PC-9 (cell line): ENCODE results near the gene OR2M5. TPM values are rescaled to one million over a fixed set of nuclear protein-coding genes. Genes with fewer than 3 reads are reported as not detected.

ENCODE experiments used
- BruUV-seq: library from RNA; stranded (reverse); fragments of 400-500 nt; replicated peaks from 2 replicates; lab custom pipeline; 2021; lab: Mats Ljungman, UMichigan
- CTCF ChIA-PET: fragments of 300-600 bp; sonication (Branson Sonifier 250); formaldehyde crosslinking; loops from one replicate; lab custom pipeline; 2022; ENCODE audit warnings: antibody characterized with exemption; lab: Charles Lee
- POLR2A ChIA-PET: fragments of 300-600 bp; sonication (Branson Sonifier 250); formaldehyde crosslinking; loops from one replicate; lab custom pipeline; 2022; ENCODE audit warnings: antibody characterized with exemption; ENCODE audit not compliant: unreplicated experiment; lab: Charles Lee
- DNase-seq, 2 experiments: peaks; one replicate each; pipeline versions ENCODE4 v3.0.0 to v3.0.0-alpha.2; 2015 to 2022; ENCODE audit warnings: mixed read lengths in 1 of 2
- H2AFZ ChIP-seq: fragments of 200-600 bp; sonication (generic); 2 replicates; pipeline ENCODE4 v1.8.1; 2017; ENCODE audit warnings: antibody characterized with exemption
- H3F3A ChIP-seq: fragments of 200-600 bp; sonication (generic); 2 replicates; pipeline ENCODE4 v1.8.1; 2017; ENCODE audit warnings: antibody characterized with exemption, mild to moderate bottlenecking, low read depth; ENCODE audit not compliant: insufficient read depth
- H3K27ac ChIP-seq: fragments of 200-600 bp; sonication (generic); 2 replicates; pipeline ENCODE4 v1.6.1; 2016; ENCODE audit warnings: mixed run types
- H3K27me3 ChIP-seq: fragments of 200-600 bp; sonication (generic); 2 replicates; pipeline ENCODE4 v1.6.1; 2016; ENCODE audit warnings: low read depth, mixed run types; ENCODE audit not compliant: insufficient read depth
- H3K36me3 ChIP-seq: fragments of 200-600 bp; sonication (generic); 2 replicates; pipeline ENCODE4 v1.6.1; 2016; ENCODE audit warnings: low read depth, mixed run types
- H3K4me1 ChIP-seq: fragments of 200-600 bp; sonication (generic); replicated peaks from 2 replicates; pipeline ENCODE4 v1.6.1; 2016; ENCODE audit warnings: mixed run types; ENCODE audit not compliant: insufficient read depth
- H3K4me2 ChIP-seq: fragments of 200-600 bp; sonication (generic); 2 replicates; pipeline ENCODE4 v1.6.1; 2017; ENCODE audit warnings: mixed run types
- H3K4me3 ChIP-seq: fragments of 200-600 bp; sonication (generic); 2 replicates; pipeline ENCODE4 v1.6.1; 2016; ENCODE audit warnings: mixed run types
- H3K79me2 ChIP-seq: fragments of 200-600 bp; sonication (generic); 2 replicates; pipeline ENCODE4 v1.6.1; 2017; ENCODE audit warnings: low read depth, mixed run types
- H3K9me2 ChIP-seq: fragments of 200-600 bp; sonication (generic); 2 replicates; pipeline ENCODE4 v1.8.1; 2017; ENCODE audit warnings: mild to moderate bottlenecking; ENCODE audit not compliant: insufficient read depth
- H3K9me3 ChIP-seq: fragments of 200-600 bp; sonication (generic); 2 replicates; pipeline ENCODE4 v1.8.1; 2016; ENCODE audit warnings: low read depth; ENCODE audit not compliant: insufficient read depth
- H4K20me1 ChIP-seq: fragments of 200-600 bp; sonication (generic); 2 replicates; pipeline ENCODE4 v1.8.1; 2017; ENCODE audit not compliant: insufficient read depth
- EZH2 ChIP-seq: fragments of 200-600 bp; sonication (generic); IDR thresholded peaks from 2 replicates; pipeline ENCODE4 v1.8.0; 2017; ENCODE audit warnings: antibody characterized with exemption, low read depth
- intact Hi-C: fragments of 100-400 bp; cut with micrococcal nuclease; formaldehyde crosslinking; loops from one replicate; pipeline ENCODE4 v1.10.0; 2022; ENCODE audit not compliant: unreplicated experiment
- total RNA-seq: library from RNA; stranded (reverse); gene quantifications from 2 replicates; pipeline ENCODE4 v1.2.3, GENCODE V29; 2021
- TF ChIP-seq, protein P1 (sequence below): fragments of 200-600 bp; sonication (generic); conservative IDR thresholded peaks from 2 replicates; pipeline ENCODE4 v1.6.1; 2017; ENCODE audit warnings: mixed run types, antibody characterized with exemption, mild to moderate bottlenecking, moderate library complexity

OR2M5 gene
- total RNA-seq, 1 experiment from 2014 or later, result not detected

DNA sequence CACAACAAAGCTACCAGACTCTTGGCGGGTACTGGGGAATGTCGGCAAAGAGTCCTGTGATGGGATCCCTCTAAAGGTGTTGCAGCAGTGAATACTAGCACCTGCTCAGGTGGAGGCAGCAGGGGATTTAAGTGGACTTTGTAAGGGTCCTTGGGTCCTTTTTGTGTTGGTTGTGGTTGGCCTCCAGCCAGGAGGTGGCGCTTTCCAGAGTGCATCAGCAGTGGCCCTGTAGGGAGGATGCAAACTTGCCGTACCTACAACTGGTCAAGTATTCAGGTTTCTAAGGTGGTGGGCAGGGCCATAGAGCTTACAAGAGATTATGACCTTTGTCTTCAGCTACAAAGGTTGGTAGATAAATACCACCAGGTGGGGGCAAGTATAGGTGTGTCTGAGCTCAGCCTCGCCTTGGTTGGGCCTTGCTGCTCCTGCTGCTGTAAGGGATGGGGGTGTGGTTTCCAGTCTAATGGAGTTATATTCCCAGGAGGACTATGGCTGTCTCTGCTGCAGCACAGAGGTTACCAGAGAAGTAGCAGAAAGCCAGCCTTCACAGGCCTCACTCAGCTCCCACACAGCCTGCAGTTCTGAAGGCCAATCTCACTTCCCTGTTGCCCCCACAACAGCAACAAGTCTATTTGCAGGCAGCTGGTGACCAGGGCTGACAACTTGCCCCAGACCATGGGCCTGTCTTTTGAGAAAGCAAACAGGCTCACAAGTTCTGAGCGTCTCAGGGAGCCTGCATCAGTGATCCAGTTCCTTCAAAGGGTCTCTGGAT is 7.3 kb downstream of the OR2M5 start:
- no peak overlapping the region for H3K27ac ChIP-seq
- POLR2A ChIA-PET, result no interaction called here
- TF ChIP-seq EZH2, result no peak
- intact Hi-C loops, result no loop called here
- no peaks in the 10 kb centered on the region for H3K79me2 ChIP-seq
- no peak overlapping the region for H3K4me2 ChIP-seq
- H3K9me3 ChIP-seq, result no peaks in the 10 kb centered on the region
- DNase-seq, result no peak
- no peaks in the 10 kb centered on the region for H3F3A ChIP-seq
- no peaks in the 10 kb centered on the region for H3K27me3 ChIP-seq
- H3K4me3 ChIP-seq, result no peak overlapping the region
- H3K4me1 ChIP-seq, result no peaks in the 10 kb centered on the region
- CTCF ChIA-PET, result no interaction called here
- H3K36me3 ChIP-seq, result no peaks in the 10 kb centered on the region
- no TSS peak for BruUV-seq
- H3K9me2 ChIP-seq, result no peaks in the 10 kb centered on the region
- no peaks in the 10 kb centered on the region for H4K20me1 ChIP-seq
- H2AFZ ChIP-seq, result no peak overlapping the region

DNA sequence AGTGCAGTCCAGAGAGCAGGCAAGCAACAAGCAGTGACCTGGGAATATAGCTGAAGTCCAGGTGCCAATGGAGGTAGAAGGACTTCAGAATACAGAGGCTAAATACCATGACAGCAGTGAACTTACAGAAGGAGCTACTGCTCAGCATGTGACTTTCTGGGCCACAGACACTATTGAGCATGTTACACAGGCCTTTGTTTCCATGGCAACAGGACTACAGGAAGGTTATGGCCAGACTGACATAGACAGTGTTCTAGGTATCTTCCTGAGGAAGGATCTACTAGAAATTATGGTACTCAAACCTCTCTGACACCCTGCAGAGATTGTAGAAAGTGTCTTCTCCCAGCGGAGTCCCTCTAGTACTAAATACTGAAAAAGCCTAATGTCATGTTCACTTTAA is 11.0 kb downstream of the OR2M5 start:
- DNase-seq, result no peak
- no peaks in the 10 kb centered on the region for H3K79me2 ChIP-seq
- H3F3A ChIP-seq, result no peaks in the 10 kb centered on the region
- ChIA-PET CTCF (no interaction called here), POLR2A (no interaction called here)
- H4K20me1 ChIP-seq, result no peaks in the 10 kb centered on the region
- H3K4me2 ChIP-seq, result no peak overlapping the region
- no peaks in the 10 kb centered on the region for H3K27me3 ChIP-seq
- no peak overlapping the region for H3K4me3 ChIP-seq
- no peaks in the 10 kb centered on the region for H3K4me1 ChIP-seq
- intact Hi-C loops, result no loop called here
- H2AFZ ChIP-seq, result no peak overlapping the region
- no peak overlapping the region for H3K27ac ChIP-seq
- H3K9me3 ChIP-seq, result no peaks in the 10 kb centered on the region
- no peaks in the 10 kb centered on the region for H3K36me3 ChIP-seq
- TF ChIP-seq EZH2, result no peak
- TF ChIP-seq, protein P1, sequence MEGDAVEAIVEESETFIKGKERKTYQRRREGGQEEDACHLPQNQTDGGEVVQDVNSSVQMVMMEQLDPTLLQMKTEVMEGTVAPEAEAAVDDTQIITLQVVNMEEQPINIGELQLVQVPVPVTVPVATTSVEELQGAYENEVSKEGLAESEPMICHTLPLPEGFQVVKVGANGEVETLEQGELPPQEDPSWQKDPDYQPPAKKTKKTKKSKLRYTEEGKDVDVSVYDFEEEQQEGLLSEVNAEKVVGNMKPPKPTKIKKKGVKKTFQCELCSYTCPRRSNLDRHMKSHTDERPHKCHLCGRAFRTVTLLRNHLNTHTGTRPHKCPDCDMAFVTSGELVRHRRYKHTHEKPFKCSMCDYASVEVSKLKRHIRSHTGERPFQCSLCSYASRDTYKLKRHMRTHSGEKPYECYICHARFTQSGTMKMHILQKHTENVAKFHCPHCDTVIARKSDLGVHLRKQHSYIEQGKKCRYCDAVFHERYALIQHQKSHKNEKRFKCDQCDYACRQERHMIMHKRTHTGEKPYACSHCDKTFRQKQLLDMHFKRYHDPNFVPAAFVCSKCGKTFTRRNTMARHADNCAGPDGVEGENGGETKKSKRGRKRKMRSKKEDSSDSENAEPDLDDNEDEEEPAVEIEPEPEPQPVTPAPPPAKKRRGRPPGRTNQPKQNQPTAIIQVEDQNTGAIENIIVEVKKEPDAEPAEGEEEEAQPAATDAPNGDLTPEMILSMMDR, result no peak
- no TSS peak for BruUV-seq
- H3K9me2 ChIP-seq, result no peaks in the 10 kb centered on the region

DNA sequence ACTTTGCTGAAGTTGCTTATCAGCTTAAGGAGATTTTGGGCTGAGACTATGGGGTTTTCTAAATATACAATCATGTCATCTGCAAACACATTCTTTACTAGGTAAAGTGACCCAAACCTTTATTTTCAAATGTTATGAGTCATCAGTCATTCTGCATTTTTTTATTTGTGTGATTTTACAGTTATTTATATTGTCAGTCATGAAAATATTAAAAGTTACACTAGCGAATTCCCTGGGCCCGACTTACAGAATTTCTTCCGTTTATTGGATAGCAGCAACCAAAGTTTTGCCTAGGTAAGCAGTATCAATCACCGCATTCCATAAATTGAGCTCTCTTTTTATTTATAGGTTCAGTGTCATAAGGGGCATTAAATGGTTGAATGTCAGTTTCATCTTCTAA is 13.8 kb downstream of the OR2M5 start:
- Histone ChIP-seq H3K4me2 (no peak overlapping the region), H3K9me3 (no peaks in the 10 kb centered on the region), H2AFZ (no peak overlapping the region), H3K36me3 (no peaks in the 10 kb centered on the region), H3K9me2 (no peaks in the 10 kb centered on the region), H4K20me1 (no peaks in the 10 kb centered on the region), H3K27me3 (no peaks in the 10 kb centered on the region), H3K27ac (no peak overlapping the region), H3K79me2 (no peaks in the 10 kb centered on the region), H3K4me3 (no peak overlapping the region), H3F3A (no peaks in the 10 kb centered on the region), H3K4me1 (no peaks in the 10 kb centered on the region)
- intact Hi-C loops, result no loop called here
- no peak for TF ChIP-seq EZH2
- TF ChIP-seq, protein P1, result no peak
- DNase-seq, result no peak
- POLR2A ChIA-PET, result no interaction called here
- no TSS peak for BruUV-seq
- CTCF ChIA-PET, result no interaction called here
